K562 (cell line): ENCODE measurements around the gene HDAC5. TPM values are rescaled to one million over a fixed set of nuclear protein-coding genes. Genes with fewer than 3 reads are reported as not detected.

Experiments
- ATAC-seq: fragments of 200-7000 bp; cut with Tn5 transposase; 3 replicates; pipeline ENCODE4 v1.9.1; 2020; ENCODE audit warnings: moderate library complexity
- BruUV-seq: library from RNA; stranded (reverse); fragments of 400-500 nt; replicated peaks from 2 replicates; lab custom pipeline; 2021; lab: Mats Ljungman, UMichigan
- CTCF ChIA-PET: fragments of 300-600 bp; formaldehyde crosslinking; extraction: SDS; loops from one replicate; lab custom pipeline; 2021; ENCODE audit warnings: low intra/inter-chr PET ratio; lab: Yijun Ruan, JAX
- POLR2A ChIA-PET: fragments of 300-600, 350-650 bp; sonication (Branson Sonifier 250); formaldehyde crosslinking; extraction: SDS; loops from one replicate; lab custom pipeline; 2021; ENCODE audit warnings: antibody characterized with exemption, inconsistent platforms; lab: Yijun Ruan, JAX
- DNase-seq, 4 experiments: peaks; one replicate each; pipeline versions ENCODE4 v3.0.0 to v3.0.0-alpha.2; 2011 to 2018; ENCODE audit warnings: low spot score in 3 of 4, mixed read lengths in 3 of 4; ENCODE audit errors: extremely low read depth in 1 of 4
- FAIRE-seq: peaks from 2 replicates; lab custom pipeline; 2011; peaks lifted over from hg19 to GRCh38; lab: Jason Lieb, UNC
- H2AFZ ChIP-seq: 2 replicates; pipeline ENCODE4 v1.6.0; 2011; ENCODE audit warnings: low read depth, low read length, control low read depth, inconsistent platforms
- H3K27ac ChIP-seq: fragments of 200-600 bp; 3 replicates; pipeline ENCODE4 v1.8.0; 2011; ENCODE audit warnings: low read depth, mild to moderate bottlenecking, control low read depth, inconsistent platforms, low read length, moderate library complexity, mixed read lengths; ENCODE audit errors: extremely low read depth
- H3K27me3 ChIP-seq, 2 experiments: fragments of 300-600 bp in 1 of 2; 2 replicates in 1 of 2; 3 replicates in 1 of 2; pipeline versions ENCODE4 v1.6.0 to v1.8.0; 2011; ENCODE audit warnings: inconsistent platforms in 2 of 2, low read length in 2 of 2, mild to moderate bottlenecking in 1 of 2, mixed read lengths in 1 of 2, moderate library complexity in 1 of 2; ENCODE audit not compliant: control insufficient read depth in 2 of 2, insufficient read depth in 2 of 2
- H3K36me3 ChIP-seq: fragments of 300-600 bp; 3 replicates; pipeline ENCODE4 v1.8.0; 2011; ENCODE audit warnings: mild to moderate bottlenecking, low read length, inconsistent platforms; ENCODE audit not compliant: control insufficient read depth, insufficient read depth
- H3K4me1 ChIP-seq, 2 experiments: fragments of 200-600 bp in 1 of 2; replicated peaks in 1 of 2; 2 replicates in 1 of 2; 3 replicates in 1 of 2; pipeline versions ENCODE4 v1.5.1 to v1.8.0; 2011; ENCODE audit warnings: inconsistent platforms in 2 of 2, low read length in 2 of 2, mild to moderate bottlenecking in 1 of 2, mixed read lengths in 1 of 2, moderate library complexity in 1 of 2; ENCODE audit not compliant: control insufficient read depth in 2 of 2, insufficient read depth in 2 of 2
- H3K4me2 ChIP-seq: 2 replicates; pipeline ENCODE4 v1.6.1; 2011; ENCODE audit warnings: low read length, control low read depth, inconsistent platforms, mixed read lengths; ENCODE audit not compliant: insufficient read depth
- H3K4me3 ChIP-seq: fragments of 200-600 bp; sonication (generic), shearing (Covaris generic); 2 replicates; pipeline ENCODE4 v1.5.1; 2016; ENCODE audit warnings: control low read depth, inconsistent platforms
- H3K79me2 ChIP-seq: fragments of 200-600 bp; 3 replicates; pipeline ENCODE4 v1.8.0; 2011; ENCODE audit warnings: low read length, inconsistent platforms; ENCODE audit not compliant: control insufficient read depth, insufficient read depth
- H3K9ac ChIP-seq, 2 experiments: 2 replicates each; pipeline versions ENCODE4 v1.6.0 to v1.6.1; 2011; ENCODE audit warnings: low read depth in 2 of 2, low read length in 2 of 2, control low read depth in 1 of 2, inconsistent platforms in 1 of 2, mild to moderate bottlenecking in 1 of 2, mixed read lengths in 1 of 2; ENCODE audit not compliant: insufficient read depth in 1 of 2
- H3K9me1 ChIP-seq: one replicate; pipeline ENCODE4 v1.6.0; 2011; ENCODE audit warnings: inconsistent platforms, mild to moderate bottlenecking, low read length, moderate library complexity; ENCODE audit not compliant: control insufficient read depth, insufficient read depth
- H3K9me3 ChIP-seq: replicated peaks from 2 replicates; pipeline ENCODE4 v1.5.1; 2011; ENCODE audit warnings: low read depth, low read length, inconsistent platforms; ENCODE audit not compliant: control insufficient read depth, insufficient read depth
- H4K20me1 ChIP-seq: replicated peaks from 2 replicates; pipeline ENCODE4 v1.6.1; 2011; ENCODE audit warnings: low read length, inconsistent platforms, mixed read lengths; ENCODE audit not compliant: control insufficient read depth, insufficient read depth
- CREBBP ChIP-seq: IDR thresholded peaks from one replicate; pipeline ENCODE4 v1.6.1; 2012; ENCODE audit warnings: low read depth, mild to moderate bottlenecking, control low read depth, inconsistent platforms, low read length
- ESRRA ChIP-seq: fragments of 450-650 bp; IDR thresholded peaks from 2 replicates; pipeline ENCODE4 v1.6.1; 2014; ENCODE audit warnings: low read depth, mild to moderate bottlenecking, moderate library complexity, borderline replicate concordance
- EZH2 ChIP-seq: IDR thresholded peaks from 2 replicates; pipeline ENCODE4 v1.6.1; 2012; ENCODE audit warnings: low read depth, mild to moderate bottlenecking, inconsistent platforms, low read length, borderline replicate concordance
- NFIC ChIP-seq: fragments of 450-650 bp; IDR thresholded peaks from 2 replicates; pipeline ENCODE4 v1.6.1; 2017; ENCODE audit warnings: mild to moderate bottlenecking, inconsistent platforms
- NFYB ChIP-seq: IDR thresholded peaks from 2 replicates; pipeline ENCODE4 v1.6.1; 2011; ENCODE audit warnings: mild to moderate bottlenecking, moderate library complexity; ENCODE audit not compliant: insufficient read length; ENCODE audit errors: extremely low read depth
- TAF15 ChIP-seq: fragments of 200-400 bp; formaldehyde crosslinking; IDR thresholded peaks from 2 replicates; pipeline ENCODE4 v1.6.1; 2017; ENCODE audit warnings: mild to moderate bottlenecking, low read depth, low read length, moderate library complexity
- YY1 ChIP-seq, 3 experiments: IDR thresholded peaks; 2 replicates each; pipeline ENCODE4 v1.6.1; 2011; ENCODE audit warnings: low read length in 2 of 3, mild to moderate bottlenecking in 2 of 3, moderate library complexity in 2 of 3, borderline replicate concordance in 1 of 3, control low read depth in 1 of 3, low read depth in 1 of 3; ENCODE audit not compliant: insufficient read depth in 3 of 3, insufficient replicate concordance in 2 of 3, control insufficient read depth in 1 of 3, insufficient read length in 1 of 3; ENCODE audit errors: extremely low read depth in 1 of 3
- WGBS: fragments of 100-300 bp; shearing (Covaris generic); methylation state at CpG from one replicate; pipeline ENCODE4 v1.1.6; 2016; ENCODE audit warnings: low coverage, mixed read lengths; ENCODE audit not compliant: insufficient coverage; ENCODE audit errors: missing lambda C conversion rate; 5-methylcytosine and 5-hydroxymethylcytosine counted together
- in situ Hi-C: fragments of 300-500 bp; cut with MboI; formaldehyde crosslinking; loops from 4 replicates; pipeline ENCODE4 v1.15.0; 2018; ENCODE audit warnings: inconsistent platforms, mixed read lengths
- intact Hi-C: fragments of 100-400 bp; cut with micrococcal nuclease; formaldehyde crosslinking; loops from 2 replicates; pipeline ENCODE4 v1.14.2; 2022
- polyA plus RNA-seq, 8 experiments: library from polyadenylated mRNA; depleted of rRNA in 4 of 8; stranded (reverse) in 5 of 8; unstranded in 3 of 8; fragments of >200 nt; fragmentation: Nextera tagmentation in 2 of 8; fragmentation: Illumina TruSeq in 1 of 8; extraction: Ambion mirVana in 2 of 8; extraction: Trizol in 1 of 8; gene quantifications; 2 replicates each; pipeline versions ENCODE4 v1.2.1 to v1.2.3, GENCODE V29; 2011 to 2014; ENCODE audit warnings: inconsistent platforms in 1 of 8, missing spikeins in 1 of 8
- total RNA-seq, 7 experiments: library from RNA; depleted of rRNA in 6 of 7; stranded (reverse); fragments of >200 nt in 6 of 7; fragmentation: Illumina TruSeq in 2 of 7; extraction: Trizol in 2 of 7; gene quantifications; 2 replicates each; pipeline versions ENCODE4 v1.2.1 to v1.2.3, GENCODE V29; 2011 to 2021; ENCODE audit warnings: low replicate concordance in 1 of 7

Gene HDAC5
- total and polyA plus RNA-seq, 9 of the 15 experiments (the other 6 are each of a cell fraction or from before 2014, with no cell fraction given), result 0.45 to 26.2 (median 16.4) TPM

GRCh38 chr17:44111777-44112176 lies 11.7 kb downstream of the HDAC5 start:
- Histone ChIP-seq H3K4me1 (peaks cover 38 to 66% of the 10 kb centered on the region in 2 experiments), H2AFZ (no peak overlapping the region), H3K9me3 (no peaks in the 10 kb centered on the region), H3K9ac (peak overlapping the region; percentile 28 to 61; a peak in 1 of 4 replicates), H3K36me3 (no peaks in the 10 kb centered on the region; the same call in 2 of the 3 replicates), H3K27ac (peak overlapping the region; percentile 46; the same call in 2 of the 3 replicates), H3K79me2 (peaks cover 5% of the 10 kb centered on the region; the same call in 1 of the 3 replicates), H4K20me1 (peaks cover 8% of the 10 kb centered on the region; the same call in 1 of the 2 replicates), H3K9me1 (peaks cover 10% of the 10 kb centered on the region), H3K4me3 (no peak overlapping the region), H3K27me3 (no peaks in the 10 kb centered on the region), H3K4me2 (no peak overlapping the region)
- TF ChIP-seq ESRRA, result peak; percentile 44
- TF ChIP-seq NFYB, result no peak
- no peak for TF ChIP-seq CREBBP
- peak; percentile 83 for TF ChIP-seq NFIC
- peak in 1 of 3 experiments; percentile 1 for TF ChIP-seq YY1 (IDR thresholded peaks at IDR 0.05; ENCODE audit: borderline replicate concordance in 1 of 3, control insufficient read depth in 1 of 3, extremely low read depth in 1 of 3, insufficient read depth in 3 of 3, insufficient read length in 1 of 3, insufficient replicate concordance in 2 of 3, low read depth in 1 of 3, low read length in 2 of 3)
- TF ChIP-seq TAF15, result no peak
- no peak for TF ChIP-seq EZH2
- WGBS, result 55% methylated on average over 3 of the region's 3 CpGs
- ChIA-PET CTCF (no interaction called here), POLR2A (interaction anchor here (0.7 to 5.8 kb wide), 7 partner anchors 9 to 86 kb away, joined by 3 to 49 read pairs (median 10); partner anchors contain the start of gene HDAC5)
- ATAC-seq (no peak), DNase-seq (no peak), FAIRE-seq (no peak)
- in situ Hi-C loops, result no loop called here
- intact Hi-C loops, result no loop called here
- no TSS peak for BruUV-seq
